BLaER1 (cell line): ENCODE data around the gene ARSD.

ENCODE experiments used
- H3K27ac ChIP-seq: shearing (Covaris generic); formaldehyde crosslinking; 2 replicates; pipeline ENCODE4 v1.8.1; 2022
- H3K27me3 ChIP-seq: shearing (Covaris generic); formaldehyde crosslinking; 2 replicates; pipeline ENCODE4 v1.8.1; 2022
- H3K36me3 ChIP-seq: shearing (Covaris generic); formaldehyde crosslinking; 2 replicates; pipeline ENCODE4 v1.8.1; 2022
- H3K4me1 ChIP-seq: shearing (Covaris generic); formaldehyde crosslinking; 2 replicates; pipeline ENCODE4 v1.8.1; 2022
- H3K4me2 ChIP-seq: shearing (Covaris generic); formaldehyde crosslinking; 2 replicates; pipeline ENCODE4 v1.8.1; 2022
- H3K4me3 ChIP-seq: shearing (Covaris generic); formaldehyde crosslinking; 2 replicates; pipeline ENCODE4 v1.8.1; 2022
- H3K9ac ChIP-seq: shearing (Covaris generic); formaldehyde crosslinking; 2 replicates; pipeline ENCODE4 v1.8.1; 2022
- H3K9me3 ChIP-seq: shearing (Covaris generic); formaldehyde crosslinking; 2 replicates; pipeline ENCODE4 v1.8.1; 2022
- H4K20me1 ChIP-seq: shearing (Covaris generic); formaldehyde crosslinking; 2 replicates; pipeline ENCODE4 v1.8.1; 2022
- Cebpa-rat ChIP-seq: shearing (Covaris generic); IDR thresholded peaks from 2 replicates; pipeline ENCODE4 v1.8.1; 2022

The ARSD gene

GRCh38 chrX:2875136-2875481 lies 54.0 kb downstream of the ARSD start:
- Histone ChIP-seq H4K20me1 (no peaks in the 10 kb centered on the region), H3K36me3 (no peaks in the 10 kb centered on the region), H3K27me3 (no peaks in the 10 kb centered on the region), H3K27ac (no peak overlapping the region), H3K4me2 (no peak overlapping the region), H3K4me3 (no peak overlapping the region), H3K9ac (no peak overlapping the region), H3K9me3 (no peaks in the 10 kb centered on the region), H3K4me1 (no peaks in the 10 kb centered on the region)
- no peak for TF ChIP-seq Cebpa-rat

- Histone ChIP-seq H3K4me3 (no peak overlapping the region), H3K9ac (no peak overlapping the region), H3K4me1 (no peaks in the 10 kb centered on the region), H3K9me3 (no peaks in the 10 kb centered on the region), H3K27ac (no peak overlapping the region), H3K4me2 (no peak overlapping the region), H4K20me1 (no peaks in the 10 kb centered on the region), H3K27me3 (no peaks in the 10 kb centered on the region), H3K36me3 (no peaks in the 10 kb centered on the region)
- no peak for TF ChIP-seq Cebpa-rat
These were observed 54.7 kb downstream of the ARSD start for GRCh38 chrX:2874222-2875135.

GRCh38 chrX:2872671-2873277 lies 56.4 kb downstream of the ARSD start:
- no peak overlapping the region for H3K9ac ChIP-seq
- TF ChIP-seq Cebpa-rat: no peak

GRCh38 chrX:2871831-2872230 lies 57.3 kb downstream of the ARSD start:
- no peaks in the 10 kb centered on the region for H3K36me3 ChIP-seq
- H3K27me3 ChIP-seq: no peaks in the 10 kb centered on the region
- no peaks in the 10 kb centered on the region for H3K9me3 ChIP-seq
- H4K20me1 ChIP-seq: no peaks in the 10 kb centered on the region
- no peak overlapping the region for H3K9ac ChIP-seq
- no peak for TF ChIP-seq Cebpa-rat
- no peak overlapping the region for H3K4me2 ChIP-seq
- H3K4me3 ChIP-seq: no peak overlapping the region
- no peaks in the 10 kb centered on the region for H3K4me1 ChIP-seq
- H3K27ac ChIP-seq: no peak overlapping the region

More at GRCh38 chrX:2872671-2873277, 56.4 kb downstream of the ARSD start:
- Histone ChIP-seq H3K36me3 (no peaks in the 10 kb centered on the region), H3K27me3 (no peaks in the 10 kb centered on the region), H3K4me2 (no peak overlapping the region), H4K20me1 (no peaks in the 10 kb centered on the region), H3K27ac (no peak overlapping the region), H3K4me3 (no peak overlapping the region), H3K4me1 (no peaks in the 10 kb centered on the region), H3K9me3 (no peaks in the 10 kb centered on the region)

GRCh38 chrX:2870650-2871049 lies 58.5 kb downstream of the ARSD start:
- TF ChIP-seq Cebpa-rat: no peak
- Histone ChIP-seq H3K27ac (no peak overlapping the region), H3K4me3 (no peak overlapping the region)

GRCh38 chrX:2867206-2867605 lies 61.9 kb downstream of the ARSD start:
- H3K36me3 ChIP-seq: peaks cover 18% of the 10 kb centered on the region; the same call in 1 of the 2 replicates
- H3K4me2 ChIP-seq: no peak overlapping the region
- TF ChIP-seq Cebpa-rat: no peak
- H3K27ac ChIP-seq: no peak overlapping the region
- no peaks in the 10 kb centered on the region for H3K27me3 ChIP-seq
- H3K9ac ChIP-seq: no peak overlapping the region
- no peak overlapping the region for H3K4me3 ChIP-seq
- H3K9me3 ChIP-seq: no peaks in the 10 kb centered on the region
- H3K4me1 ChIP-seq: no peaks in the 10 kb centered on the region
- no peaks in the 10 kb centered on the region for H4K20me1 ChIP-seq

More at GRCh38 chrX:2870650-2871049, 58.5 kb downstream of the ARSD start:
- no peaks in the 10 kb centered on the region for H3K4me1 ChIP-seq
- no peak overlapping the region for H3K9ac ChIP-seq
- H3K36me3 ChIP-seq: peaks cover 1% of the 10 kb centered on the region; the same call in 1 of the 2 replicates
- no peaks in the 10 kb centered on the region for H3K9me3 ChIP-seq
- no peaks in the 10 kb centered on the region for H4K20me1 ChIP-seq
- no peaks in the 10 kb centered on the region for H3K27me3 ChIP-seq
- H3K4me2 ChIP-seq: no peak overlapping the region

- Histone ChIP-seq H3K4me2 (no peak overlapping the region), H3K9me3 (no peaks in the 10 kb centered on the region), H3K27ac (no peak overlapping the region), H3K27me3 (no peaks in the 10 kb centered on the region), H4K20me1 (no peaks in the 10 kb centered on the region), H3K4me1 (peaks cover 9% of the 10 kb centered on the region), H3K4me3 (no peak overlapping the region), H3K36me3 (peaks cover 33% of the 10 kb centered on the region; the same call in 1 of the 2 replicates), H3K9ac (no peak overlapping the region)
- TF ChIP-seq Cebpa-rat: no peak
These were observed 65.5 kb downstream of the ARSD start for GRCh38 chrX:2863646-2864045.

- Histone ChIP-seq H3K27ac (no peak overlapping the region), H3K9ac (no peak overlapping the region), H3K4me2 (no peak overlapping the region), H3K4me3 (no peak overlapping the region), H4K20me1 (no peaks in the 10 kb centered on the region), H3K36me3 (peaks cover 33% of the 10 kb centered on the region; the same call in 1 of the 2 replicates), H3K9me3 (no peaks in the 10 kb centered on the region), H3K27me3 (no peaks in the 10 kb centered on the region), H3K4me1 (peaks cover 9% of the 10 kb centered on the region)
- no peak for TF ChIP-seq Cebpa-rat
These were observed 66.7 kb downstream of the ARSD start for GRCh38 chrX:2862404-2862803.

- H3K36me3 ChIP-seq: peaks cover 31% of the 10 kb centered on the region
- no peak for TF ChIP-seq Cebpa-rat
- no peaks in the 10 kb centered on the region for H3K27me3 ChIP-seq
- no peaks in the 10 kb centered on the region for H4K20me1 ChIP-seq
- no peak overlapping the region for H3K4me2 ChIP-seq
- no peak overlapping the region for H3K27ac ChIP-seq
- H3K4me3 ChIP-seq: no peak overlapping the region
- no peak overlapping the region for H3K9ac ChIP-seq
- H3K4me1 ChIP-seq: peaks cover 9% of the 10 kb centered on the region
- H3K9me3 ChIP-seq: no peaks in the 10 kb centered on the region
These were observed 69.8 kb downstream of the ARSD start for GRCh38 chrX:2859197-2859797.

- no peak overlapping the region for H3K4me2 ChIP-seq
- H3K9ac ChIP-seq: no peak overlapping the region
- no peak overlapping the region for H3K27ac ChIP-seq
- peaks cover 31% of the 10 kb centered on the region for H3K36me3 ChIP-seq
- H4K20me1 ChIP-seq: no peaks in the 10 kb centered on the region
- no peak for TF ChIP-seq Cebpa-rat
- no peak overlapping the region for H3K4me3 ChIP-seq
- peaks cover 3% of the 10 kb centered on the region; the same call in 1 of the 2 replicates for H3K9me3 ChIP-seq
- peaks cover 9% of the 10 kb centered on the region for H3K4me1 ChIP-seq
- no peaks in the 10 kb centered on the region for H3K27me3 ChIP-seq
These were observed 71.6 kb downstream of the ARSD start for GRCh38 chrX:2857566-2857965.
